ENCODE results near the gene S100A1.

The S100A1 gene

DNA sequence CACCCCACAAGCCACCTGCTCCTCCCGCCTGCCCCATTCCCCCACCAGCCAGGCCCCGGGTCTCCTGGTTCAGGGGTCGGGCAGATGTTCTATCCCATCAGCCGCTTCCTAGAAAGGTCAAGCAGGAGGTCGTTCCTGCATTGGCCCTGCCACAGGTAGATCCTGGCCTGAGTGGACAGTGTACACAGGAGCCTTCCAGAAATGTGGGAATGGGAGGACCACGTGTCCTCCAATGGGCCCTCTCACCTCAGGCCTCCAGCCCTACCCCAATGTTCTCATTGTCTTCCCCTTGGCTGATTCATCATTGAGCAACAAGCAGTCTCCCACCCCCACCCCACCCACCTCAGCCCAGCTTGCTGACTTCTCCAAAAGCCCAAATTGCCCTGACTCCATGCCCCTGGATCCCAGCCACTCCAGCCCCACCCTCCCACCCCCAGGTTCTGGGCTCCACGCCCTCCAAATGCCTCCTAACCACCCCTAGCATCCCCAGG is 17.4 kb upstream of the S100A1 start:
- no peak for DNase-seq (ENCODE audit: low spot score)

GRCh38 chr1:153611356-153611755 is 16.9 kb upstream of the S100A1 start:
- DNase-seq (ENCODE audit: low spot score): no peak

GRCh38 chr1:153612111-153612754 is 16.0 kb upstream of the S100A1 start:
- no peak for DNase-seq (ENCODE audit: low spot score)

- peak; percentile 44 for DNase-seq (ENCODE audit: low spot score)
Measured at GRCh38 chr1:153612755-153613331, 15.4 kb upstream of the S100A1 start, which contains the start of gene S100A16. Gene S100A16 (minus strand): TSS chr1:153613137. CDS start chr1:153608151, 4,986 bp downstream.

GRCh38 chr1:153613406-153613805 is 14.8 kb upstream of the S100A1 start:
- DNase-seq (ENCODE audit: low spot score): no peak

- DNase-seq (ENCODE audit: low spot score): no peak
Measured at GRCh38 chr1:153614189-153614900, 13.9 kb upstream of the S100A1 start.

- no peak for DNase-seq (ENCODE audit: low spot score)
Measured at GRCh38 chr1:153614906-153615305, 13.3 kb upstream of the S100A1 start.

DNA sequence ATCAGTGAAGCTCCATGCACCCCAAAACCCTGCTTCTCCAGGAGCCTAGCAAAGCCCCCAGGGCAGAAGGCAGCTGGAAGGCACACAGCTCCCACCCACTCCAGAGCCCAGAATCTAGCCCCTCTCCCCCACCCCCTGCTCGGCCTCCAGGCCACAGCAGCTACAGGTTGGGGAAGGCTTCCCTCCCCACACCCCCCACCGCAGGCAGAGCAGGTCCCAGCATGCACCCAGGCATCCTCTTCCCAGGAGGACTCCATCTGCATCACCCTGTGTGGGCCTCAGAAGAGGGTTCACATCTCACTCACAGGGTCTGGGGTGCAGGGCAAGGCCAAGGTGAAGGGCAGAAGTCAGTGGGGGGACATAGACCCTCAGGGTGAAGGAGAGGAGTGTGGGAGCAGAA is 12.8 kb upstream of the S100A1 start:
- no peak for DNase-seq (ENCODE audit: low spot score)

DNA sequence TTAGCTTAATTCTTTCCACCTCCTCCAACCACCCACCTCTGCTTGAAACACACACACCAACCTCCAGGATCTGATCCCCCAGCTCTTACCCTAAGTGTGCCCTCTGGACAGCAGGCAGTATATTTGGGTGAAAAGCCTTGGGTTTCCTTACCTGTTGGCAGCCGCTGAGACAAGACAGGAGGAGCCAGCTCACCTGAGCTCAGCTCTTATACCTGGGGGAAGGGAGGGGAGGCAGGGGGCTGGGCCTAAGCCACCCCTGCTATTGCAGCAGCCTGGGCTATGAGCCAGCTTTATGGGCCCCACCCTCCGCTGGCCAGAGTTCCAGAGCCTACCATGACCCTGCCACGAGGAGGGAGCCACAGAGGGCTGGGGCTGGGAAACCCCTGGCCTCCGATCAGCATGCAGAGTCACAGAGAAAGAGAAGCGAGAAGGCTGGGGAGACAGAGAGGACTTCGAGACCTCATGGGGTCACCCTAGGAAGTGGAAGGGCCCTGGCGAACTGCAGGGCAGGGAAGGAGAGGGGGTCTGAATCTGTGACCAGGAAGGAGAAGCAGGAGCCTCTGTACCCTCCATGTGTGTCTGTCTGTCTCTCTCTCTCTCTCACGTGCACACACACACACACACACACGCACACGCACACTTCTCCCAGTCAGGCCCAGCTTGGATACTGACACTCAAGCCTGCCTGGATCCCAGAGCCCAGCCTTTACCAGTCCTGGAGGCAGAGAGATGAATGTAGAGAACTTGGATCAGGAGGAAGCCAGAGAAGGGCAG is 11.9 kb upstream of the S100A1 start, which contains the start of gene S100A14:
TSS of gene S100A14 (minus strand) at position 182 of the 773 bp plus-strand sequence. CDS start 467 bp downstream, outside the sequence.
- no peak for DNase-seq (ENCODE audit: low spot score)

GRCh38 chr1:153616917-153617311 is 11.3 kb upstream of the S100A1 start:
- DNase-seq (ENCODE audit: low spot score): no peak

DNA sequence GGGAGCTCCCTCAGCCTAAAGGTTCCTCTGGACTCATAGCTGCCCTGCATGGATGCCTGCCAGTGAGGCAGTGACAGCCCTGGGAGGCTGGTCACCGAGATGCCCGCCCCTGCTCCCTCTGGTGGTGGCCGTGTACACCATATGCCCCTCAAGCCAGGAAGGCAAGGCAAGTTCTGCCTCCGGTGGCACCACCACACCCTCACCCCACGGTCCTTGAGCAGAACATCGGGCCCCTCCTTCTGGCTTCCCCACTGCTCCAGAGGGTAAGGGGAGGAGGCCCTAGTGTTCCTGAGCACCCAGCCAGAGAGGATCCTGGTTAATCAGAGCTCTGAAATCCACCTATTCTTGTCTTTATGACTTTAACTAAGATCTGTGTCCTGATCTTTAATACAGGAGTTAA is 10.6 kb upstream of the S100A1 start:
- DNase-seq (ENCODE audit: low spot score): peak; percentile 52

- no peak for DNase-seq (ENCODE audit: low spot score)
Measured at GRCh38 chr1:153619171-153619570, 9.1 kb upstream of the S100A1 start.

GRCh38 chr1:153623101-153623500 is 5.1 kb upstream of the S100A1 start:
- DNase-seq (ENCODE audit: low spot score): no peak

DNA sequence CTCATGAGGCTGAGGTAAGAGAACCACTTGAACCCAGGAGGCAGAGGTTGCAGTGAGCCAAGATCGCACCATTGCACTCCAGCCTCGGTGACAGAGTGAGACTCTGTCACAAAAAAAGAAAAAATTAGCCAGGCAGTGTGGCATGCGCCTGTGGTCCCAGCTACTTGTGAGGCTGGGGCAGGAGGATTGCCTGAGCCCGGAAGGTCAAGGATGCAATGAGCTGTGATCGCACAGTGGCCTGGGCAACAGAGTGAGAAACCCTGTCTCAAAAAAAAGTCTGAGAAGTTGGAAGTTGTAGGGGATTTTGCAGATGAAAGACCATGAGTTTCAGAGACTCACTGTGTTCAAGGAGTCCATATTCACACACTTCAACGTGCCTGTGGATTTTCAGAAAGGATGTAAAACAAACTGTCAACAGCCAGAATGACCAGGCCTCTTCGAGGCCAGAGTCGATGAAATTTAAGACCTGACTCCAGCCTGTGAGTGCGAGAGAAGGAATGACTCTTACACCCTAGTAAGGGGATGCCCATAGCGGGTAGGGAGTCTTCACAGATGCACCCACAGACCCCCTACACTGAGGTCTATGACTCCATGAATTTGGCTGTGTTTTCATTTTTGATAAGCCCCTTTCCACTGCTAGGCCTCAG is 3.1 kb upstream of the S100A1 start:
- no peak for DNase-seq (ENCODE audit: low spot score)

- no peak for DNase-seq (ENCODE audit: low spot score)
Measured at GRCh38 chr1:153626477-153626903, 1.7 kb upstream of the S100A1 start.

DNA sequence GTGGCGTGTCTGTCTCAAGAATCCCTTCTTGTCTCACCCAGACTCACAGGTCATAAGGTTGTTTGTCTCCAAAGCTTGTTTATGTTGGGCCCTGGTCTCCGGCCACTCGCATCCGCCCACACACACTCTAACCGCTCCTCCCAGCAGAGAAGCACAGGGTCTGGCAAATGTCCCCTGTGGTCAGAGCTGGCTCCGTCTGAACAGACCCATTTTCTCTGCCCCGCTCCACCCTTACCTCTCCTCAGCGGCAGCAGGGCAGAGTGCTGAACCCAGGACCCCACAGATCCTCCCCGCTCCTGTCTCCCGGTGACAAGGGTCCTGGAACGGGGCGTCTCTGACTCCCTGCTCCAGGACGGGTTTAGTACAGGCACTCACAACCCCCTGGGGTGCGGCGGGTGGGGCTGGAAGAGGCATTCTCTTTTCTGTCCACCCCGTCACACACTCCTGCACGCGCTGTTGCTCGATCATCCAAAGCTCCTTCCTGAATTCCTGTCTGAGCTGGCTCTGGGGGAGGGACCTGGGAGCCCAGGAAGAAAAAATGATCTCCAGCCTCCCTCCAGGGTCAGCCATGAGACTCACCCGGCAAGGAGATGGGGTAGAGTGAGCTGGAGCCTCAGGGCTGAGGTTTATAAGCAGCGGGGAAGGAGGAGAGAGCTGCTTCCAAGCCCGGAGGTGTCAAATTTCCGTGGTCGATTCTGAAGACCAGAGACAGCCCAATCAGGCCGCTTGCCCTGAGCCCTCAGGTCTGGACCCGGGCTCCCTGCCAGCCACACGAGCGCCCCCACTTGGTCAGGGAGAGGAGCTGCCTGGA is 1.1 kb upstream of the S100A1 start, which contains the start of gene S100A13:
TSS of gene S100A13 (minus strand) at position 602 of the 811 bp plus-strand sequence. CDS start 1,033 bp downstream, outside the sequence.
- peak; percentile 92 for DNase-seq (ENCODE audit: low spot score)

- DNase-seq (ENCODE audit: low spot score): no peak
Measured at GRCh38 chr1:153628638-153629342, 556 bp downstream of the S100A1 start.

GRCh38 chr1:153629343-153629665 is 1.1 kb downstream of the S100A1 start:
- DNase-seq (ENCODE audit: low spot score): no peak

- DNase-seq (ENCODE audit: low spot score): no peak
Measured at GRCh38 chr1:153629971-153630370, 1.7 kb downstream of the S100A1 start.

- no peak for DNase-seq (ENCODE audit: low spot score)
Measured at GRCh38 chr1:153630384-153630783, 2.1 kb downstream of the S100A1 start.
